T-helper 9 cell (primary cell): ENCODE measurements around the gene UBXN6.

ENCODE experiments used
- DNase-seq: peaks from one replicate; pipeline ENCODE4 v3.0.0-alpha.2; 2020
- total RNA-seq, 2 donors: gene quantifications; one replicate each; lab custom pipeline; 2026; lab: John Stamatoyannopoulos, UW

UBXN6 gene, protein sequence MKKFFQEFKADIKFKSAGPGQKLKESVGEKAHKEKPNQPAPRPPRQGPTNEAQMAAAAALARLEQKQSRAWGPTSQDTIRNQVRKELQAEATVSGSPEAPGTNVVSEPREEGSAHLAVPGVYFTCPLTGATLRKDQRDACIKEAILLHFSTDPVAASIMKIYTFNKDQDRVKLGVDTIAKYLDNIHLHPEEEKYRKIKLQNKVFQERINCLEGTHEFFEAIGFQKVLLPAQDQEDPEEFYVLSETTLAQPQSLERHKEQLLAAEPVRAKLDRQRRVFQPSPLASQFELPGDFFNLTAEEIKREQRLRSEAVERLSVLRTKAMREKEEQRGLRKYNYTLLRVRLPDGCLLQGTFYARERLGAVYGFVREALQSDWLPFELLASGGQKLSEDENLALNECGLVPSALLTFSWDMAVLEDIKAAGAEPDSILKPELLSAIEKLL
- total RNA-seq: 47.3 to 92.8 reads per million in 2 donors

DNA sequence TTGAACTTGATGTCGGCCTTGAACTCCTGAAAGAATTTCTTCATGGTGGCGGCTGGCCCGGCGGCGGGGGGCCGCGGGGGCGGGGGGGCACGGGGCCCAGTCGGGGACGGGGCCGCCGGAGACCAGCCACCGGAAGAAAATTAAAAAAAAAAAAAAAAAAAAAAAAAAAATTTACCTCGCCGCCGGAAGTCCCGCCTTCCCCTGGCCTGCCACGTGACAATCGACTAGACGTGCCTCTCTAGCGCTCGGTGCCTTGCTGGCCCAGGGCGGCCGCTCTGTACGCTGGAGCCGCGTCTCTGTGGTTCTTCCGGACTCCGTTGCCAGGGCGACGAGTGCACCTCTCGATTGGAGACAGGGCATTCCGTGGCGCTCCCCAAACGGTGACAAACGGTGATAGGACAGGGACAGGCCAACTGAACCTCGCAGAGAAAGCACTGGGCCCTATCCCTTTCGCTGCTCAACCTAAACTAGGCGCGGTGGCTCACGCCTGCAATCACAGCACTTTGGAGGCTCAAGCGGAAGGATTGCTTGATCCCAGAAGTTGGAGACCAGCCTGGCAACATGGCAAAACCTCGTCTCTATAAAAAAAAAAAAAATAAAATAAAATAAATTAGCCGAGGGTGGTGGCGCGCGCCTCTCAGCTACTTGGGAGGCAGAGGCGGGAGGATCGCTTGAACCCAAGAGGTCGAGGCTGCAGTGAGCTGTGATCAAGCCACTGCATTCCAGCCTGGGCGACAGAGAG, at the start of gene UBXN6:
Gene UBXN6 (minus strand): TSS at position 141 of the 742 bp plus-strand sequence. CDS start 97 bp downstream, at position 44.
- peak; percentile 96 for DNase-seq

DNA sequence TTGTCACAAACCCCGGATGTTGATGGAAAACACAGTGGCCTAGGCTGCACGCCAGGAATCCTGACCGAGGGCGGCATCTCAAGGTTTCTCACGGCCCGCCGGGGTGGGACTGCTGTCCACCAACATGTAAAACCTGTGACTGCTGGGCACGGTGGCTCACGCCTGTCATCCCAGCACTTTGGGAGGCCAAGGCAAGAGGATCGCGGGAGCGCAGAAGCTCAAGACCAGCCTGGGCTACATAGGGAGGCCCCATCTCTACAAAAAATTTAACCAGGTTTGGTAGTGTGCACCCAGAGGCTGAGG, 49.5 kb upstream of the UBXN6 start:
- no peak for DNase-seq

DNA sequence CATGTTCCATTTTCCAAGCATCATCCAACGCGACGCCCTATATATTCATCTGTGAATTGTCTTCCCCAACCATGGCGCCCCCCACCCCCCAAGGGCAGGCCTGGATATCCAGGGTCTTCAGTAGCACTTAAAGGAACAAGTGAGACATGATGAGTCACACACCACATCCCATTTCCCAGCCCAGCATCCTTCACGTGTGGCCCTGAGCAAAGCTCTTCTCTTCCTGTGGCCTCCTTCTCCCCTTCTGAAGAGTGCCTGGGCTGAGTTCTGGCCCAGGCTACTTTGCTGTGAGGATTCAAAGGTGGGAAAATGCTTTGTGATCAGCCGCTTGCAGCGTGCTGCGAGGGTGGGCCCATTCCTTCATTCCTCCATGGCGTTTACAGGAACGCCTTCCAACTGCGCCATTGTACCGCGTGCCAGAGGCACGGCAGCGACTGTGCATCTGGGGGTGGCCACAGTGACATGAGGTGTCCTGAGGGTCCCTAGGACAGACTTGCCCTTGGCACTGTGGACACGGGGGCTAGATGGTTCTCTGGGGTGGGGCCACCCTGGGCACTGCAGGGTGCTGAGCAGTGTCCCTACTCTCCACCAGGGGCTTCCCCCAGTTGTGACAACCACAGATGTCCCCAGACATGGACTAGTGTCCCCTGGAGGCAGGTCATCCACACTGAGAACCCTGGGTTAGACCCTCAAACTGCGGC, 49.0 kb upstream of the UBXN6 start:
- DNase-seq: no peak

DNA sequence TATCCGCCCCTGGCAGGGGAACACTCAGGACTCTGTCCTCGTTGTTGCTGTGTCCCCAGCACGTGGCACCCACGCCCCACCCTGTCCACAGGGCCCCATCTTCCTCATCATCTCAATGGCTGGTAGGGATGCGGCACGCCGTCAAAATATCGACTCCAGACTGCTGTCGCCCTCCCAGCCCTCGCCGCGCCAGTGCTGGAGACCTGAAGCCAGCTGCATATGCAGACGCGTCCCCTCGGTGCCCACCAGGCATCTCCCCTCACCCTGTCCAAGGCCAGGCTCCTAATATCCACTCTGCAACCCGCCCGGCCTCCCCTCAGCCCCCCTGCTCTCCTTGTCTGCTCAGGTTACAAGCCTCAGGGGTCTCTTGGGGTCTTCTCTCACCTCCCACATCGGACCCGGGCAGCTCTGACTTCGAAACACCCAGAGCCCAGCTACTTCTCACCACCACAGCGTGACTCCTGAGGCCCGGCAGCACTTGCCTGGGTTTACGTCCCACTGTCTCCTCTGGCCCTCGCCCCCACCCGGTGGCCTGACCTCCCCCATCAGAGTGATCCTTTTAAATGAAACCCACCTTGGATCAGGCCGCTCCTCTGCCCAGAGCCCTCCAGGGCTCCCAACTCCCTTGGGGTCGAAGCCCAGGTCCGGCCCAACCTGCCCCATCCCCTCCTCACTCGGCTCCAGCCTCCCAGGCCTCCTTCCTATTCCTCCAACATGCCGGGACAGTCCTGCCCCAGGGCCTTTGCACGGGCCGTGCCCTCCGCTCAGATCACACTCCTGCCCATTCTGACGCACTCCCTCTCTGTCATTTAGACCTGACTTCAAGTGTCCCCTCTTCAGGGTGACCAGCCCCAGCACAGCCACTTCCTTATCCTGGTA, 48.2 kb upstream of the UBXN6 start:
- DNase-seq: no peak

DNA sequence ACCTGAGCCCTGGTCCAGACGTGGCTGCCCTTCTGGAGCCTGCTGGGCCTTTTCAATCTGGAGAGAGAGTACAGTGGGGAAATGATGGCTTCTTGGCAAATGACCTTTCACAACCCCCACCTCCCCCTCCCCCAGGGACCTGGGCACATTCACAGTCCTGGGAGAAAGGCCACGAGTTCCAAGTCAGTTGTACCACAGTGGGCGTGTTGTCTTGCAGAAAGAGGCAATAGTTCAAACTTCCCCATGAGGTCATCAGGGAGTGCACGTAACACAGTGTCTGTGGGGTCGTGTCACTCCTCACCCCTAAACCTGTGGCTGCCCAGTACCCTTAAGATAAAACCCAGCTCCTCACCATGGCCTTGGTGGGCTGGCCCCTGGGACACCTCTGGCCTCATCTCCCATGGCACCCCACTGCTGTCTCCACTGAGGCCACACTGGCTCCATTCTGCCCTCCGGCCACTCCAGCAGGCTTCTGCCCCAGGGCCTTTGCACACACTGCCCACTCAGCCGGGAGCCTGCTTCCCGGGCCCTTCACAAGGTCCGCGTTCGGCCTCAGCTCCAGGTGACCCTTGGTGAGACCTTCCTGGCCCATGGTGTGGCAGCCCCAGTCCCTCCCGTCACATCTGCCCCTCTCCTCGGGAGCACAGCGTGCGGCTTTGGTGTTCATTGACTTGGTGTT, 47.4 kb upstream of the UBXN6 start:
- DNase-seq: no peak

DNA sequence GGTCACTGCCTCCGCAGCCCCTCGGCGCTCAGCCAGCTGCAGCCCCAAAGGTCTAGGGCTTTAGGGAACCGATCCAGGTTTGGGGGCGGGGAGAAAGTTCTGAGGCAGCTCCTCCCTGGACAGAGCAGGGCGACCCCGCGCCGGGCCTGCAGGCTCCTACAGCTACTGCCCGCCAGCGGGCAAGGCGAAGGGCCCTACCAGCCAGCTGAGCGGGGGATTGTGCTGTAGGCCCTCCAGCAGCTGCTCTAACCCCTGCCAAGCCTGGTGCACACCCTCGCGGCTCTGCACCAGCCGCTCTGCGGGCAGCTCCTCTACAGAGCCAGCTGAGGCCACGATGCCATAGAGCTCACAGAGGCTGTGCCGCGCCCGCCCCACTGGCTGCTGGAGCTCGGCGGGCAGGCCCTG, 46.7 kb upstream of the UBXN6 start:
- no peak for DNase-seq

DNA sequence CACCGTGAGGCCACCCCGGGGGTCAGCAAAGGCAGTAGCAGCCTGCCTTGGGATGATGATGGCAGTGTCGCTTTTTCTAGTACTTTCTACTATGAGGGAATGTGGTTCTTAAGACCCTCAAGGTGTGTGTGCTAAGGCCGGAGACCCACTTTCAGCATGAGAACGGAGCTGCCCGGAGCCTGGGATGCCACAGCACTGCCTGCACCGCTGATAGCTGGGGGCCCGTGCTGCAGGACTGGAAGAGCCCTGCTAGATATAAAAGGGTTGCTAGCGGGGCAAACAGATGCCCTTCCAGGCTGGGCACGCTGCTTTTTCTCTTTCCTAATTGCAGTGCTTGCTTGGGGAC, 46.2 kb upstream of the UBXN6 start:
- no peak for DNase-seq

DNA sequence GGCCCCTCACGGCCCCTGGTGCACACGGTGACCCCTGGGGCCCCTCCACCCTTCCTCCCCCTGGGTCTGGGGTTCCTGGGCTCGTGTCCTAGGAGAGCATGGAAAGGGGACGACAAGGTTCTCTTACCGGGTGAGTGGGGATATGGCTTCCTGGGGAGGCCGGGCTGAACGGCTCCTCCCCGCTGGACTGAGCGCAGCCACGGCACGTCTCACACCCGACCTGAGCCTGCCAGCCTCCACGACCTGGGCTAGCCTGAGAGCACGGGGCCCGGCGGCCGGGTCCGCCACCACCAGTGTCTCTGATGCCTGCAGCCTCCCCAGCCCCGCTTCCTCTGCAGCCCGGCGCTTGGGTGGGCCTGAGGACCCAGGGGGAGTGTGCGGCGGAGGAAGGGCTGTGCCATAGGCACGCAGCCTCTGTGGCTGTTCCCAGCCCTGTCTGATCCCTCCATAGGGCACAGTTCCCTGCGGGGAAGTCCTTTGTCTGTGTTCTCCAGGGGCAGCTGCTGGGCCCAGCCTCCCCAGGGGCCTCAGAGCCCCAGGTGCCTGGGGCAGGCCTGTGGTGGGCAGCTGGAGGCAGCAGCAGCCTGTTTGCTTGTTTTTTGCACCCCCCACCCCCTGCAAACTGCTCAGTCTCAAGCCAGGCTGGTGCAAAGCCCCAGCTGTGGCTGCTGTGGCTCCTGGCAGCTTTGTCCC, 45.7 kb upstream of the UBXN6 start:
- no peak for DNase-seq

DNA sequence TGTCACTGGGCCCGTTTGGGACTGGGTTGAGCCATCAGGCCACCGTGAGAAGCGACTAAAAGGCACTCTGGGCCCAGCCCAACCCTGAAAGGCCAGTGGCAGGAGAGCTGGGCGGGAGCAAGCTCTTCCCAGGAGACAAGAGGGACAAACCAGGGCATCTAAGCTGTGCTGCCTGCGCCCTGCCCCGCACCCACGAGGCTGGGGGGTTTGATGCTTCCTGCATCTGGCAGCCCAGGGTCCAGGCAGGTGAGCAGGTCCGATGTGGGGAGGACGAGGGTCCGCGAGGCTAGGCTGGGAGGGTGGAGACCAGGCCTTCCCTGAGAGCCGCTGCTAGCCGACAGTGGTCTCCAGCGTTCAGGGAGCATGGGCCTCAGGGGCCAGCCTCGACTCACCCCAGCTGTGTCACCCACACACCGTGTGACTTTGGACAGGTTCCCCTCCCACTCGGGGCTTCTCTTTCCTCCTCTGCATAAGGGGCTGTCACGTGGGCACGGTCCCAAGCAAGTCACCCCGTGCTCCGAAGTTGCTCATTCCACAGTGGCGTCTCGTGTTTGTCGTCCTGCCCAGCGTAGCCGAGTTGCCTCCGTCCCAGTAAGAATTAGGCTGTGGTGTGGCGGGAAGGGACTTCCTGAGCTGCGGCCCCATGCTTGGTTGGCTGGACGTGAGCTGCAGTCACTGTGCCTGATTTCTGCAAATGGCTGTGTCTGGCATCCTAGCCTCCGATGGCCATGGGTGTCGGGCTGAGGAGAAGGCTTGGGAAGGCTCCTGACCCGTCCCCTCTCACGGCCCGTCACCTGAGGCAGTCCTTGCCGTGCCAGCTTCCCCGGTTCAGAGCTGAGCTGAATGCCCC, 44.9 kb upstream of the UBXN6 start:
- no peak for DNase-seq

DNA sequence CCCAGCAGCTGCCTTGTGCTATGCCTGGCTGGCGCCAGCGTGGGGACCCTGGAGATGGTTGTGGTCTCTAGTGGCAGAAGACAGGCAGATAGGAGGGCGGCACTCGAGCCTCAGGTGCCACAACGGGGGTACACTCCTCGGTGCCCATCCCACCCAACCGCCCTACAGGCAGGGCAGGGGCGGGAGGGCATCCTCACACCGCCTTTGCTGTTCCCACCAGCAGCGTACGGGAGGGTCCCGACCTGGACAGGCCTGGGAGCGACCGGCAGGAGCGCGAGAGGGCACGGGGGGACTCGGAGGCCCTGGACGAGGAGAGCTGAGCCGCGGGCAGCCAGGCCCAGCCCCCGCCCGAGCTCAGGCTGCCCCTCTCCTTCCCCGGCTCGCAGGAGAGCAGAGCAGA, 44.1 kb upstream of the UBXN6 start:
- no peak for DNase-seq

DNA sequence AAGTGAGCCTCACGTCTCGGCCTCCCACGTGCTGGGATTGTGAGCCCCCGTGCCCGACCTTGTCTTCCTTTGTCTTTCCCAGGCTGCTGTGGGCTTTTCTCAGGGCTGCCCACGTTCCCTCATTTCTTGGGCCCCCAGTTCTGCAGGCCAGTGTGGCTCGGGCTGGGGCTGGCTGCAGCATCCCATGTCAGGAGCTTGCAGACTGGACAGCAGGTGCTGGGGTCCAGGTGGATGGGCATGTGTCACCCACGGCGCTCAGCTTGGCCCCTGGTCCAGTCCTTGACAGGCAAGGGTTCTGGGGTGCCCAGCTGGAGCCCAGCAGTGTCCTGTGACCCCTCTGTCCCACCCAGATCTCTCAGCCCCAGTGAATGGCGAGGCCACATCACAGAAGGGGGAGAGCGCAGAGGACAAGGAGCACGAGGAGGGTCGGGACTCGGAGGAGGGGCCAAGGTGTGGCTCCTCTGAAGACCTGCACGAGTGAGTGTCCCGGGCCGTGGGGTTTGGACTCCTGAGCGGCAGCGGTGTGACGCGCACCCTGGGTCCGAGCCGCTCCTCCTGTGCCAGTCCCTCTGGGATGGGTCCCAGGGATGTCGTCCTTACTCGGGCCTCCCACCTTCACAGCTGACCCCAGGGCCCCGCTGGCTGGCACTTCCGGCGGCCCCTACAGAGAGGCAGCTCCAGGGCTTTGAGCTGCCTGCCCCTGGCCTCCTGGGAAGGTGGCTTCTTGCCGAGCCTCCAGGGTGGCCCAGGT, 43.4 kb upstream of the UBXN6 start:
- DNase-seq: no peak

DNA sequence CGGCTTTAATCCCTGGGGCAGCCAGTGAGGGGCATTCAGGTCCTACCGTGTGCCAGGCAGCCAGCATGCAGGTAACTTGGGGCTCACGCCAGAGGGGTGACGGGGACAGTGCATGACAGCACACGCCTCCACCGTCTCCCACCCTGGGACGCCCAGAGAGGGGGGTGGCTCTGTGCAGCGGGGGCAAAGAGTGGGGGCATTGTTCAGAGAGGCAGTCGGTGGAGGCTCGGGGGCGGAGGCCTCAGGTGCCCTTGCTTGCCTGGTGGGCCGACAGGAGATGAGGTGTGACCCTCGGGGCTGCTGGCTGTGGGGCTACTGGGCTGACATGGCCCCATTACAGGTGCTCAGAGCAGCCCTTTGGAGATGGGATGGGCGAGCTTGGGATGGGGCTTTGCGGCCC, 42.3 kb upstream of the UBXN6 start:
- DNase-seq: no peak

DNA sequence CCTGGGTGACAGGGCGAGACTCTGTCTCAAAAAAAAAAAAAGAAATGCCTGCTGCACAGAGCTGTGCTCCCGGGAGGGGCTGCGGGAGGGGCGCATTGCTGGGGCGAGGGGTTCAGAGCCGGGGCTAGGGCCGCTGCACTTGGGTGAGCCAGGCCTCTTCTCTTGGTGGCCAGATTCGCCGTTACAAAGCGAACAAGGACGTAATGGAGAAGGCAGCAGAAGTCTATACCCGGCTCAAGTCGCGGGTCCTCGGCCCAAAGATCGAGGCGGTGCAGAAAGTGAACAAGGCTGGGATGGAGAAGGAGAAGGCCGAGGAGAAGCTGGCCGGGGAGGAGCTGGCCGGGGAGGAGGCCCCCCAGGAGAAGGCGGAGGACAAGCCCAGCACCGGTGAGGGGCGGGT, 41.7 kb upstream of the UBXN6 start:
- DNase-seq: no peak

DNA sequence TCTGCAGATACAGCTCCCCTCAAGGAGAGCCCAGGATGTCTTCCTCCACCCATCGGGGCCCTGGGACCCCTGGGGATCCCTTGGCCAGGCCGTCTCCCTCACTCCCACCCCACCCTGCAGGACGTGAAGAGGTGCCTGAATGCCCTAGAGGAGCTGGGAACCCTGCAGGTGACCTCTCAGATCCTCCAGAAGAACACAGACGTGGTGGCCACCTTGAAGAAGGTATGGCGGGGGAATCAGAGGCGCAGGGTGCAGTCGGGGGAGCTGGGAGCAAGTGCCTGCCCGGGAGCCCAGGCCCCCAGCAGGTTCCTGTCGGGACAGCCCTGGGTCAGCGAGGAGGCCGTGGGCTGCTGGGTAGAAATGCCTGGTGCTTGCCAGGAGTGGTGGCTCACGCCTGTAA, 41.1 kb upstream of the UBXN6 start:
- DNase-seq: no peak

DNA sequence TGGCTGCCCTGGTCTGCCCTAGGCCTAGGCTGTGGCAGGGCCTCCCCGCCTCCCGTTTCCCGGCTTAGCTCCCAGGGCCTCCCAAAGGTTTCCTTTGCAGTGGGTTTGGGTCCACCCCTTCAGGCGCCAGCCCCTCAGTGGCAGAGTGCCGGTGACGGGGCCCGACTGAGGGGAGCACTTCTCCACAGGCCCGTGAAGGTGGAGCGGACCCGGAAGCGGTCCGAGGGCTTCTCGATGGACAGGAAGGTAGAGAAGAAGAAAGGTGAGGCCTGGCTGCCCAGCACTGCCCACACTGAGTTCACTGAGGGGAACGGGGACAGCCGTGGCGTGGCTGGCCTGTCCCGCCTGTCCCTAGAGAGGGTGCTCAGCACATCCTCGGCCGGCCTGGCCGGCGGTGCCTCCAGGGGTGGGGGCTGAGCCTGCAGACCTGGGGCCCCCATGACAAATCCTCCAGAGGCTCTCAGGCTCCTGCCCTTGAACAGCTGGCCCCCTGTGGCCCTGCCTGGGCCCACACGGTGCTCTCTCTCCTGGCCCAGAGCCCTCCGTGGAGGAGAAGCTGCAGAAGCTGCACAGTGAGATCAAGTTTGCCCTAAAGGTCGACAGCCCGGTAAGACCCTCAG, 40.3 kb upstream of the UBXN6 start:
- no peak for DNase-seq

DNA sequence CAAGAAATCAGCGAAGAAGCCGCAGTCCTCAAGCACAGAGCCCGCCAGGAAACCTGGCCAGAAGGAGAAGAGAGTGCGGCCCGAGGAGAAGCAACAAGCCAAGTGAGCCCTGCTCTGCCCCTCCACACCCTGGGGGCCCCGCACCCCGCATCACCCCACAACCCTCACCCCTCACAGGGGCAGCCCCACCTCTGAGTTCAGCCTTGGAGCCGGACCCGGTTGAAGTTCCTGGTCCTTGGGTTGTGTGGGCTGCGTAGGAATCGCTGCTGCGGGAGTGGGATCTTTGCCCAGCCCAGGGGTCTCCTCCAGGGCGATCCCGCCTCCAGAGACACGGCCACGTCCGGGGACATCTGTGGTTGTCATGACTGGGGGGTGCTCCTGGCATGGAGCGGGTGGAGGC, 38.7 kb upstream of the UBXN6 start:
- no peak for DNase-seq

DNA sequence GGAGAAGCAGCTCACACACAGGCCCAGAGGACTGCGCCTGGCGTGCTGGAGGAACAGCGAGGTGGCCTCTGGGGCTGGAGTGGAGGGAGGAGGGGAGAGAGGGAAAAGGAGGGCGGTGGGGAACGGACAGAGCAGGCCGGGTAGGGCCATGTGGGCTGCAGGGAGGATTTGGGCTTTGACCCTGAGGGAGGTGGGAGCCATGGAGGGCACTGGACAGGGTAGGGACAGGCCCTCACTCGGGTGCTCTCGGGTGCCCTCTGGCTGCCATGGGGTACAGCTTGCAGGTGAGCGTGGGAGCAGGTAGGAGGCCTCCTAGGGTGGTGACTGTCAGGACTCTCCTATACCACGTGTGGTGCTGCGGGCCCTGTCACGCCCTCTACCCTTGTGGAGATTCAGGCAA, 37.9 kb upstream of the UBXN6 start:
- no peak for DNase-seq

DNA sequence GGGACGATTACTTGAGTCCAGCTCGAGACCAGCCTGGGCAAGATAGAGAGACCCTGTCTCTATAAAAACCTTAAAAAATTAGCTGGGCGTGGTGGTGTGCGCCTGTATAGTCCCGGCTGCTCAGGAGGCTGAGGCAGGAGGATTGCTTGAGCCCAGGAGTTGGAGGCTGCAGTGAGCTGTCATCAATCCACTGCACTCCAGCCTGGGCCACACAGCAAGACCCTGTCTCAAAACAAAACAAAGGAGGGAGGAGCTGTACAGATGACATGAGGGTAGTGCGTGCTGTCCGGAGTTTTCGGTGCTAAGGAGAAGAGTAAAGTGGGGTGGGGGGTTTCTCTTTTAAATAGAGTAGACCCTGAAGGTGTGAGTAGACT, 37.1 kb upstream of the UBXN6 start:
- DNase-seq: no peak

DNA sequence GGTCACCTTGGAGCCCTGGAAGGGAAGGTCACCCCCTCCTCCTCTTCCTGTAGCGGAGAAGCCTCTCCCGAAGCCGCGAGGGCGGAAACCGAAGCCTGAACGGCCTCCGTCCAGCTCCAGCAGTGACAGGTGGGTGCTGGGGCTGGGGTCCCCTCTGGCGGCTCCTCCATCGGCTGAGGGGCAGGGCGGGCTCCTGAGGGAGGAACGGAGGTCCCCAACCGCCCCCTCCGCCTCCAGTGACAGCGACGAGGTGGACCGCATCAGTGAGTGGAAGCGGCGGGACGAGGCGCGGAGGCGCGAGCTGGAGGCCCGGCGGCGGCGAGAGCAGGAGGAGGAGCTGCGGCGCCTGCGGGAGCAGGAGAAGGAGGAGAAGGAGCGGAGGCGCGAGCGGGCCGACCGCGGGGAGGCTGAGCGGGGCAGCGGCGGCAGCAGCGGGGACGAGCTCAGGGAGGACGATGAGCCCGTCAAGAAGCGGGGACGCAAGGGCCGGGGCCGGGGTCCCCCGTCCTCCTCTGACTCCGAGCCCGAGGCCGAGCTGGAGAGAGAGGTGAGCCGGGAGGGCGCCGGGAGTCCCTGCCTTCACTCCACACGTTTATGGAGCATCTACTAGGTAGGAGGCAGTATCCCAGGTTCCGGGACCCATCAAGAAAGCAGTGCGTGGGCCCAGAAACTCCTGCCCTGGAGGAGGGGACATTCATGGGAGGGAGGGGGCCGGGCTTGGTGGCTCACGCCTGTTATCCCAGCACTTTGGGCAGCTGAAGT, 36.5 kb upstream of the UBXN6 start:
- DNase-seq: no peak
